GM13976 (cell line): Measurements from ENCODE around the gene GRIFIN.

Experiments
- DNase-seq: peaks from one replicate; pipeline ENCODE4 v3.0.0; 2012; ENCODE audit warnings: low spot score
- in situ Hi-C: fragments of 300-500 bp; cut with MboI; formaldehyde crosslinking; loops from one replicate; pipeline ENCODE4 v1.12.0; 2022; ENCODE audit warnings: low sequenced_read_pairs, mixed read lengths, inconsistent platforms; ENCODE audit not compliant: unreplicated experiment
- TF ChIP-seq, protein P1 (sequence below): IDR thresholded peaks from 2 replicates; pipeline ENCODE4 v1.5.1; 2012; ENCODE audit warnings: borderline replicate concordance, mild to moderate bottlenecking; ENCODE audit not compliant: insufficient read depth; ENCODE audit errors: extremely low read depth, missing control alignments, control extremely low read depth

GRIFIN gene

GRCh38 chr7:2512179-2512661, 36.0 kb upstream of the GRIFIN start:
- DNase-seq = peak; percentile 77
- TF ChIP-seq, protein P1, sequence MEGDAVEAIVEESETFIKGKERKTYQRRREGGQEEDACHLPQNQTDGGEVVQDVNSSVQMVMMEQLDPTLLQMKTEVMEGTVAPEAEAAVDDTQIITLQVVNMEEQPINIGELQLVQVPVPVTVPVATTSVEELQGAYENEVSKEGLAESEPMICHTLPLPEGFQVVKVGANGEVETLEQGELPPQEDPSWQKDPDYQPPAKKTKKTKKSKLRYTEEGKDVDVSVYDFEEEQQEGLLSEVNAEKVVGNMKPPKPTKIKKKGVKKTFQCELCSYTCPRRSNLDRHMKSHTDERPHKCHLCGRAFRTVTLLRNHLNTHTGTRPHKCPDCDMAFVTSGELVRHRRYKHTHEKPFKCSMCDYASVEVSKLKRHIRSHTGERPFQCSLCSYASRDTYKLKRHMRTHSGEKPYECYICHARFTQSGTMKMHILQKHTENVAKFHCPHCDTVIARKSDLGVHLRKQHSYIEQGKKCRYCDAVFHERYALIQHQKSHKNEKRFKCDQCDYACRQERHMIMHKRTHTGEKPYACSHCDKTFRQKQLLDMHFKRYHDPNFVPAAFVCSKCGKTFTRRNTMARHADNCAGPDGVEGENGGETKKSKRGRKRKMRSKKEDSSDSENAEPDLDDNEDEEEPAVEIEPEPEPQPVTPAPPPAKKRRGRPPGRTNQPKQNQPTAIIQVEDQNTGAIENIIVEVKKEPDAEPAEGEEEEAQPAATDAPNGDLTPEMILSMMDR = no peak
- in situ Hi-C loops = no loop called here

GRCh38 chr7:2511769-2512168, 35.6 kb upstream of the GRIFIN start:
- in situ Hi-C loops = no loop called here
- DNase-seq = no peak
- TF ChIP-seq, protein P1 = no peak

DNA sequence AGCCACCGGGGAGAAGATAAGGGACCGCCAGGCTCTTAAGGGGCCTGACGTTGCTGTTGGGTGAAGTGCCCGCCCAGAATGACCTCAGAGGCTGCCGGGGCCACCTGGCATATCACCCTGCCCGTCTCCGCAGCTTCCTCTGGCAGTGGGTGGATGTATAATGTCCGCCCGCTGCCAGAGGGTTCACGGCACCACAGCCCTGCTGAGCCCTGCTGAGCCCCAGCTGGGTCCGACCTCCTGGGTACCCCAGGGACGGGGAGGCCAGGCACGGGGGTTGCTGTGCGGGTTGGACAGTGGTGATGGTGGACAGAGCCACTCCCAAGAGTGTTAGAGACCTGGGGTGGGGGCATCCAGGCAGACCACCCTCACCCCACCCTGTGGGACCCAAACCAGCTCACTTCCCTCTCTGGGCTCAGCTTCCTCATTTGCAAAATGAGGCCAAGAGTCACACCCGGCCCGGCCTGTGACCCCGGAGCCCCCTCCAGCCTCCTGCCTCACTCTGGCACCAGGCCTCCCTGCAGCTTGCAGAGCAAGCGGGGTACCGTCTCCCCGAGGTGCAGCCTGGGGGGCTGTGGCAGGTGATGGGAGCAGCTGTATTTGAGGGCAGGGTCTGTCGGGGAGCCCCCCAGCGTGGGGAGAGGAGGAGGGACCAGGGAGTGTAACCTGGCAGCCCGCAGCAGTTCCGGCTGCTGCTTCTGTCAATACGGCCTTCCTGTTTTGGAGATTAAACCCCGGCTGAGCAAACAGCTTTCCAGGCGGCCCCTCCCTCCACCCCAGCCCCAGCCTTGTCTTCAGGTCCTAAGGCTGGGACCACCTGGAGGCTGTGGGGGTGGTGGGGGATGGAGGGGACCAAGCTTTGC, 34.9 kb upstream of the GRIFIN start:
- TF ChIP-seq, protein P1 = no peak
- in situ Hi-C loops = no loop called here
- peak; percentile 75 for DNase-seq

DNA sequence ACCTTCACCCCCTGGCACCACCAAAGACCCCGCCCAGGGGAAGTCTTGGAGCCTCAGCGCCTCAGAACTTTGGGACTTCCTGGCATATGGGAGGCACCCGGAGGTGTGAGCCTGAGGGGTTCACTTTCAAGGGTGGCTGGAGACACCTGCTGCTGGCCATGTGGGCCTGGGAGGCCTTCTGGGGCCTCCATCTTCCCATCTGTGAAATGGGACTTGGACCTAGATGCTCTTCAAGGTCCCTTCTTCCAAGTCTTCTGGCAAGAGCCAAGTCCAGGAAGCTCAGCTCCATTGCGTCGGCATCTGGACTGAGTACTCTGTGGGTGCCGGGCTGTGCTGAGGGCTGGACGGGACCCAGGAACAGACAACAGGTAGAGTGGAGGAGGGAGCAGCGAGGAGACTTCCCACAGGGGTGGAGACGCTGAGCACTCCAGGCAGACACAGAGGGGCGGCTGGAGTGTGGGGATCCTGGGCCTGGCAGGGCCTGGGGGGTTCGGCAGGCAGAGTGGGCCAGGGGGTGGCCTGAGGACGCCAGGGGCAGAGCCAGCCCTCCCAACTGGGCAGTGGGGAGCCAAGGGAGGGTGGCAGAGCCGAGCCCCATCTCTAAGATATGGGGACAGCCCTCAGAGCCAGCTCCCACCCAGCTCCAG, 34.1 kb upstream of the GRIFIN start:
- TF ChIP-seq, protein P1 = no peak
- no peak for DNase-seq
- in situ Hi-C loops = no loop called here

GRCh38 chr7:2509298-2509906, 33.2 kb upstream of the GRIFIN start:
- TF ChIP-seq, protein P1 = no peak
- DNase-seq = no peak
- in situ Hi-C loops = no loop called here

DNA sequence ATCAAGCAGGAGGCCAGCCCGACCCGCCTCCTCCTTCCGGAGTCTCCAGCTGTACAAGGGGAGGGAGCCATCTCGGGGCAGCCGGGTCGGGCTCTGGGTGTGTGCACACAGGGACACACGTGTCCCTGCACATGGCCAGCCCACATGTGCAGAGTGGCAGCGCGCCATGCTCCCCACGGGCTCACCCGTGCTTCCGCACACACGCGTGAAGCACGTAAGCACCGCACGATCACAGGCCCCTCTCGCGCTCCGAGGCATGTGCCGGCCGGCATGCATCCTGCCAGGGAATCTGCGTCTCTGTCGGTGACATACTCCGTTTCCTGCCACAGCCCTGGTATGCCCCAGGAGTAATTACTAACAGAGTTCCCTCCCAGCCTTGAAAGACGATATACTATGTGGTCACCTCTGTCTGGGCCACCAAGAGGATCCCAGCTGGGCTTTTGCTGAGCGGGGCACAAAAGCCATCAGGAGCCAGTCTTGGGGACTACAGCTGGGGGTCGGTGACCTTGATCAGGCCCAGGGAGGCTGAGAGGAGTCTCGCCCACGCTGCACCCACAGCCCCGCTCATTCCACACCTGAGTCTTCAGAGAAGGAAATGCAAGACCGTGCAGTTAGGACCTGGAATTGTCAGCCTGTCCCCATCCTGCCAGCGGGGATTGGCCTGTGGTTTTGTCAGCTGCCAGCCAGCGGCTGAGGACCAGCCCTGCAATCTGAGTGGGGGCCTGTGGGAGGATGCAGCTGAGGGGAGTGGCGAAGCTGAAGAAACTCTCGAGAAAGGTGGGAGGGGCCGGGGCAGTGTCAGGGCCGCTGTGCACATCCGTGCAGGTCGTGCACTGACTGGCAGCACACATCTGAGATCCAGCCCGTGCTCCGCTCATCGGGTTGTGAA, 32.4 kb upstream of the GRIFIN start:
- DNase-seq = peak; percentile 62
- TF ChIP-seq, protein P1 = no peak
- in situ Hi-C loops = no loop called here
